WTC11 (cell line): ENCODE results near the gene VCP. TPM values are rescaled to one million over a fixed set of nuclear protein-coding genes. Genes with fewer than 3 reads are reported as not detected.

ENCODE experiments used
- ATAC-seq: fragments of 200-7000 bp; cut with Tn5 transposase; 2 replicates; pipeline ENCODE4 v1.10.0; 2021; ENCODE audit warnings: mild to moderate bottlenecking, moderate library complexity
- CTCF ChIA-PET: fragments of 300-600 bp; sonication (Branson Sonifier 250); formaldehyde crosslinking; loops from one replicate; lab custom pipeline; 2021; ENCODE audit warnings: antibody characterized with exemption; lab: Charles Lee
- POLR2A ChIA-PET: fragments of 350-600 bp; sonication (Branson Sonifier 250); formaldehyde crosslinking; loops from one replicate; lab custom pipeline; 2021; ENCODE audit warnings: antibody characterized with exemption; lab: Charles Lee
- DNase-seq: peaks from one replicate; pipeline ENCODE4 v3.0.0; 2021; ENCODE audit warnings: low spot score
- H3K27ac Mint-ChIP-seq: 2 replicates; pipeline ENCODE4 v1.8.0; 2021; ENCODE audit warnings: mixed read lengths
- H3K27me3 Mint-ChIP-seq: 2 replicates; pipeline ENCODE4 v1.8.0; 2021; ENCODE audit warnings: low read depth, mild to moderate bottlenecking, moderate library complexity, mixed read lengths
- H3K36me3 Mint-ChIP-seq: 2 replicates; pipeline ENCODE4 v1.8.0; 2021; ENCODE audit warnings: mixed read lengths
- H3K4me1 Mint-ChIP-seq: 2 replicates; pipeline ENCODE4 v1.8.0; 2022; ENCODE audit warnings: mixed read lengths
- H3K4me3 Mint-ChIP-seq: 2 replicates; pipeline ENCODE4 v1.8.0; 2021; ENCODE audit warnings: mild to moderate bottlenecking, moderate library complexity, mixed read lengths
- H3K9me3 Mint-ChIP-seq: 2 replicates; pipeline ENCODE4 v1.8.0; 2021; ENCODE audit warnings: mixed read lengths
- ARID4B ChIP-seq: sonication (generic); formaldehyde crosslinking; IDR thresholded peaks from 2 replicates; pipeline ENCODE4 v1.8.0; 2023; ENCODE audit warnings: missing genetic modification reagents, mild to moderate bottlenecking, borderline replicate concordance
- E2F5 ChIP-seq: sonication (generic); formaldehyde crosslinking; IDR thresholded peaks from 2 replicates; pipeline ENCODE4 v1.8.1; 2022; ENCODE audit warnings: mild to moderate bottlenecking, moderate library complexity, missing genetic modification reagents
- ETV6 ChIP-seq: sonication (generic); formaldehyde crosslinking; IDR thresholded peaks from 2 replicates; pipeline ENCODE4 v1.8.1; 2022; ENCODE audit warnings: mild to moderate bottlenecking, missing genetic modification reagents
- FOXK1 ChIP-seq: sonication (generic); formaldehyde crosslinking; IDR thresholded peaks from 2 replicates; pipeline ENCODE4 v1.8.0; 2022; ENCODE audit warnings: mild to moderate bottlenecking, moderate library complexity, missing genetic modification reagents
- FOXP4 ChIP-seq: sonication (generic); formaldehyde crosslinking; IDR thresholded peaks from 2 replicates; pipeline ENCODE4 v1.8.0; 2022; ENCODE audit warnings: mild to moderate bottlenecking, missing genetic modification reagents
- GRHL2 ChIP-seq: fragments of 250-450 bp; sonication (Bioruptor Pico); IDR thresholded peaks from 2 replicates; pipeline ENCODE4 v1.8.0; 2022; ENCODE audit warnings: mild to moderate bottlenecking, moderate library complexity; ENCODE audit not compliant: insufficient replicate concordance, severe bottlenecking
- HMGXB4 ChIP-seq: sonication (generic); formaldehyde crosslinking; IDR thresholded peaks from 2 replicates; pipeline ENCODE4 v1.8.1; 2023; ENCODE audit warnings: mild to moderate bottlenecking, moderate library complexity, missing genetic modification reagents
- NR1H2 ChIP-seq: sonication (generic); formaldehyde crosslinking; IDR thresholded peaks from 2 replicates; pipeline ENCODE4 v1.9.0; 2021; ENCODE audit warnings: mild to moderate bottlenecking, moderate library complexity, missing genetic modification reagents
- NR2C2 ChIP-seq: sonication (generic); formaldehyde crosslinking; IDR thresholded peaks from 2 replicates; pipeline ENCODE4 v1.8.0; 2022; ENCODE audit warnings: mild to moderate bottlenecking, missing genetic modification reagents
- OVOL2 ChIP-seq: fragments of 250-450 bp; sonication (Bioruptor Pico); IDR thresholded peaks from 2 replicates; pipeline ENCODE4 v1.9.0; 2021; ENCODE audit warnings: mild to moderate bottlenecking, borderline replicate concordance
- RORB ChIP-seq: fragments of 250-450 bp; sonication (Bioruptor Pico); IDR thresholded peaks from 2 replicates; pipeline ENCODE4 v1.9.0; 2021; ENCODE audit warnings: mild to moderate bottlenecking
- TEAD1 ChIP-seq: sonication (generic); formaldehyde crosslinking; IDR thresholded peaks from 2 replicates; pipeline ENCODE4 v1.8.0; 2022; ENCODE audit warnings: mild to moderate bottlenecking, missing genetic modification reagents
- ZBTB43 ChIP-seq: sonication (generic); formaldehyde crosslinking; IDR thresholded peaks from 2 replicates; pipeline ENCODE4 v1.8.1; 2023; ENCODE audit warnings: mild to moderate bottlenecking, missing genetic modification reagents
- ZNF219 ChIP-seq: sonication (generic); formaldehyde crosslinking; IDR thresholded peaks from 2 replicates; pipeline ENCODE4 v1.8.0; 2023; ENCODE audit warnings: missing genetic modification reagents, mild to moderate bottlenecking, borderline replicate concordance
- ZNF317 ChIP-seq: sonication (generic); formaldehyde crosslinking; IDR thresholded peaks from 2 replicates; pipeline ENCODE4 v1.8.1; 2023; ENCODE audit warnings: low read depth, mild to moderate bottlenecking, moderate library complexity, missing genetic modification reagents, borderline replicate concordance
- total RNA-seq: library from RNA; stranded (reverse); gene quantifications from 3 replicates; pipeline ENCODE4 v1.2.3, GENCODE V29; 2021
- TF ChIP-seq, protein P1 (sequence below): sonication (generic); formaldehyde crosslinking; IDR thresholded peaks from 2 replicates; pipeline ENCODE4 v1.8.0; 2022; ENCODE audit warnings: missing genetic modification reagents

Gene VCP
- total RNA-seq, 1 experiment from 2014 or later = 386 TPM

- Mint-ChIP-seq H3K36me3 (peaks cover 14% of the 10 kb centered on the region), H3K27me3 (no peaks in the 10 kb centered on the region), H3K9me3 (no peaks in the 10 kb centered on the region), H3K27ac (no peak overlapping the region), H3K4me1 (peaks cover 16% of the 10 kb centered on the region), H3K4me3 (0 out of 2 replicates have a peak overlapping the region, but pooled peaks have one; percentile 5)
- ChIA-PET CTCF (no interaction called here), POLR2A (no interaction called here)
- TF ChIP-seq E2F5 (no peak), ARID4B (CRISPR knock-in tag) (no peak), HMGXB4 (CRISPR knock-in tag) (no peak), RORB (CRISPR knock-in tag) (no peak), ETV6 (CRISPR knock-in tag) (no peak), ZNF317 (CRISPR knock-in tag) (no peak), FOXK1 (CRISPR knock-in tag) (no peak), ZBTB43 (CRISPR knock-in tag) (no peak), NR2C2 (CRISPR knock-in tag) (no peak), FOXP4 (CRISPR knock-in tag) (no peak), TEAD1 (no peak), ZNF219 (CRISPR knock-in tag) (no peak), GRHL2 (CRISPR knock-in tag) (no peak), OVOL2 (CRISPR knock-in tag) (no peak), NR1H2 (CRISPR knock-in tag) (no peak)
- TF ChIP-seq, protein P1, sequence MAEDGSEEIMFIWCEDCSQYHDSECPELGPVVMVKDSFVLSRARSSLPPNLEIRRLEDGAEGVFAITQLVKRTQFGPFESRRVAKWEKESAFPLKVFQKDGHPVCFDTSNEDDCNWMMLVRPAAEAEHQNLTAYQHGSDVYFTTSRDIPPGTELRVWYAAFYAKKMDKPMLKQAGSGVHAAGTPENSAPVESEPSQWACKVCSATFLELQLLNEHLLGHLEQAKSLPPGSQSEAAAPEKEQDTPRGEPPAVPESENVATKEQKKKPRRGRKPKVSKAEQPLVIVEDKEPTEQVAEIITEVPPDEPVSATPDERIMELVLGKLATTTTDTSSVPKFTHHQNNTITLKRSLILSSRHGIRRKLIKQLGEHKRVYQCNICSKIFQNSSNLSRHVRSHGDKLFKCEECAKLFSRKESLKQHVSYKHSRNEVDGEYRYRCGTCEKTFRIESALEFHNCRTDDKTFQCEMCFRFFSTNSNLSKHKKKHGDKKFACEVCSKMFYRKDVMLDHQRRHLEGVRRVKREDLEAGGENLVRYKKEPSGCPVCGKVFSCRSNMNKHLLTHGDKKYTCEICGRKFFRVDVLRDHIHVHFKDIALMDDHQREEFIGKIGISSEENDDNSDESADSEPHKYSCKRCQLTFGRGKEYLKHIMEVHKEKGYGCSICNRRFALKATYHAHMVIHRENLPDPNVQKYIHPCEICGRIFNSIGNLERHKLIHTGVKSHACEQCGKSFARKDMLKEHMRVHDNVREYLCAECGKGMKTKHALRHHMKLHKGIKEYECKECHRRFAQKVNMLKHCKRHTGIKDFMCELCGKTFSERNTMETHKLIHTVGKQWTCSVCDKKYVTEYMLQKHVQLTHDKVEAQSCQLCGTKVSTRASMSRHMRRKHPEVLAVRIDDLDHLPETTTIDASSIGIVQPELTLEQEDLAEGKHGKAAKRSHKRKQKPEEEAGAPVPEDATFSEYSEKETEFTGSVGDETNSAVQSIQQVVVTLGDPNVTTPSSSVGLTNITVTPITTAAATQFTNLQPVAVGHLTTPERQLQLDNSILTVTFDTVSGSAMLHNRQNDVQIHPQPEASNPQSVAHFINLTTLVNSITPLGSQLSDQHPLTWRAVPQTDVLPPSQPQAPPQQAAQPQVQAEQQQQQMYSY (CRISPR knock-in tag) = no peak
- DNase-seq (no peak), ATAC-seq (no peak)
Observed at GRCh38 chr9:35105126-35105525, 32.7 kb upstream of the VCP start.
